NCI-H748 (cell line): ENCODE data around the gene ZNF217.
"Not testable (repeated sequence)": the region's sequence is repeated elsewhere in the genome, so short reads cannot be mapped to it uniquely, and the experiment has no call there.

ENCODE experiments used
- DNase-seq: peaks from one replicate; lab custom pipeline; 2025; ENCODE audit not compliant: unreplicated experiment; lab: John Stamatoyannopoulos, UW

ZNF217 gene

DNA sequence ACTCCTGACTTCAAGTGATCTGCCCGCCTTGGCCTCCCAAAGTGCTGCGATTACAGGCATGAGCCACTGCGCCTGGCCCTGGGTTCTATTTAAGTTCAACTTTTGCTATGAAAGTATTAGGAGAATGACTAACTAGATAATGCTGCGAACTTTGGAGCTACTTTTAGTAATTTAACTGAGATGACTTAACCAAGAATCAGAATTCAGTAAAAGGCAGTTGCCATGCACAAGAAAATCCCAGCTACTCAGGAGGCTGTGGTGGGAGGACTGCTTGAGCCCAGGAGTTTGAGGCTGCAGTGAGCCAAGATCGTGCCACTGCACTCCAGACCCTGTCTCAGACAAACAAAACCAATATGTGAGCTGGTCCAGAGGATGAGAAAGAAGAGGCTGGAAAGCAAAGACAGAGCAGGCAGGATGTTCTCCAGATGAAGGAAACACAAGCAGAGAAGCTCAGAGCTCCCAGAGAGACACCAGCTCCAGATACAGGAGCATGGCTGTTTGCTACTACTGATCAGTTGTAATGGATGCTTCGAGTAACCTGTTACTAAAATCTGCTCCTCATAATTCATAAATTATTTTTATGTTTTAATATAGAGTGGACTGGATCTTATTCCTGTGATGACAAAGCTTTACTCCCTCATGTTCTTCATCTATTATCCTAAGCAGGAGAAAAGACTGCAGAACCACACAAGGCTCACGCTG, 23.9 kb downstream of the ZNF217 start:
- DNase-seq: no peak

DNA sequence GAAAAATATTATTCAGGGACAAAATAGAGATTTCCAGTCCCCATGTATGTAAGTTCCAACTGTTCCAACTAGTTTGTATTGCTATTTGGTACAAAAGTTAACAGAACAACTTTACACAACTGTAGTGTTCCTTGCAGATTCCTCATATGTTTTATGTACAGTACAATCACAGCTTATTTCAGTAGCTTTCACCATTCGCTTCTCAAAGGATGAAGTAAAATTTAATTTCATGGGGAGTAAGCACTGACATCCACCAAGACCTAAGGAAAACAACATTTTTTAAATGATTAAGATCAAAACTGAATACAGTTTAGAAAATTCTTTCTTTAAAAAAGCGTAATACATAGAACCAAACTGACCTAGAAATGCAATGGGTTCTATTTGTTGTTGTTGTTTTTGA, 24.6 kb downstream of the ZNF217 start:
- no peak for DNase-seq

- no peak for DNase-seq
Observed at GRCh38 chr20:53568351-53568750, 25.3 kb downstream of the ZNF217 start.

- DNase-seq: no peak
Observed at GRCh38 chr20:53567379-53567917, 26.2 kb downstream of the ZNF217 start.

DNA sequence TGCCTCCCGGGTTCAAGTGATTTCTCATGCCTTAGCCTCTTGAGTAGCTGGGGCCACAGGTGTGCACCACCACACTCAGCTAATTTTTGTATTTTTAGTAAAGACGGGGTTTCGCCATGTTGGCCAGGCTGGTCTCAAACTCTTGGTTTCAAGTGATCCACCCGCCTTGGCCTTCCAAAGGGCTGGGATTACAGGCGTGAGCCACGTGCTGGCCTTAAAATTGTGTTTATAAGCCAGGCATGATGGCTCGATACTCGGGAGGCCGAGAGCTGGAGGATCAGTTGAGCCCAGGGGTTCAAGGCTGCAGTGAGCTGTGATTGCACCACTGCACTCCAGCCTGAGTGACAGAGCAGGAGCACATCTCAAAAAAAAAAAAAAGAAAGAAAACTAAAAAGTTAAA, 27.0 kb downstream of the ZNF217 start:
- not testable (repeated sequence) for DNase-seq

DNA sequence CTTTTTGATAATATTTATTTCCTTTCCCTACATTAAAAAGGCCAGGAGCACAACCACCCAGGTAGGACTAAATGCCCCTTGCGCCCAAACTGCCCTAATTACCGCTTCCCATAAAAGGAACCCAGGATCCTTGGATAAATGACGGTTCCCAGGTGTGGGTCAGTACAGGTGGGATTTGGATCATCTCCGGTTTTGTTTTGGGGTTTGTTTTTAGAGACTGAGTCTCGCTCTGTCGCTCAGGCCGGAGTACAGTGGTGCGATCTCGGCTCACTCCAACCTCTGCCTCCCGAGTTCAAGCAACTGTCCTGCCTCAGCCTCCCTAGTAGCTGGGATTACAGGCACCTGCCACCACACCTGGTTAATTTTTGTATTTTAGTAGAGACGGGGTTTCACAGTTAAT, 28.4 kb downstream of the ZNF217 start:
- no peak for DNase-seq

DNA sequence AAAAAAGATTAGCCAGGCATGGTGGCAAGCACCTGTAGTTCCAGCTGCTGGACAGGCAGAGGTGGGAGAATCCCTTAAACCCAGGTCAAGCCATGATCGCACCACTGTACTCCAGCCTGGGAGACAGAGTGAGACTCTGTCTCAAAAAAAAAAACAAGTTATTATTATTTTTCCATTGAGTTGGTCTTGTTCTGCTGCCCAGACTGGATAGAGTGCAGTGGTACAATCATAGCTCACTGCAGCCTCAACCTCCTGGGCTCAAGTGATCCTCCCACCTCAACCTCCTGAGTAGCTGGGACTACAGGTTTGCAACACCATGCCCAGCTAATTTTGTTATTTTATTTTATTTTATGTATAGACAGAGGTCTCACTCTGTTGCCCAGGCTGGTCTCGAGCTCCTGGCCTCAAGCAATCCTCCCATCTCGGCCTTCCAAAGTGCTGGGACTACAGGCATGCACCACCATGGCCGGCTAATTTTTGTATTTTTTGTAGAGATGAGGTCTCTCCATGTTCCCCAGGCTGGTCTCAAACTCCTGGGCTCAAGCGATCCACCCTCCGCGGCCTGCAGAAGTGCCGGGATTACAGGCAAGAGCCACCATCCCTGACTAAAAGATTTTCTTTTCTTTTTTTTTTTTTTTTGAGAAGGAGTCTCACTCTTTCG, 31.4 kb downstream of the ZNF217 start:
- not testable (repeated sequence) for DNase-seq

- no peak for DNase-seq
Observed at GRCh38 chr20:53561505-53561904, 32.1 kb downstream of the ZNF217 start.

DNA sequence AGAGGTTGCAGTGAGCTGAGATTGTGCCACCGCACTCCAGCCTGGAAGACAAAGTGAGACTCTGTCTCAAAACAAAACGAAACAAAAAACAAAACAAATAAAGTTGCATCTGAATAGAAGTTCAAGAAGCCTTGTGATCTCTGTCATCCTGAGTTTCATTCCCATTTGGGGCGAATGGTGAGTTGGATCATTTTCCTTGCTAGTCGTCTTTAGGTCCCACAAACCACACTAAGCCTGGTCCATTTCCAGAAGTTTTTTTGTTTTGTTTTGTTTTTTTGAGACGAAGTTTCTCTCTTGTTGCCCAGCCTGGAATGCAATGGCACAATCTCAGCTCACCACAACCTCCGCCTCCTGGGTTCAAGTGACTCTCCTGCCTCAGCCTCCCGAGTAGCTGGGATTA, 33.8 kb downstream of the ZNF217 start:
- DNase-seq: no peak

DNA sequence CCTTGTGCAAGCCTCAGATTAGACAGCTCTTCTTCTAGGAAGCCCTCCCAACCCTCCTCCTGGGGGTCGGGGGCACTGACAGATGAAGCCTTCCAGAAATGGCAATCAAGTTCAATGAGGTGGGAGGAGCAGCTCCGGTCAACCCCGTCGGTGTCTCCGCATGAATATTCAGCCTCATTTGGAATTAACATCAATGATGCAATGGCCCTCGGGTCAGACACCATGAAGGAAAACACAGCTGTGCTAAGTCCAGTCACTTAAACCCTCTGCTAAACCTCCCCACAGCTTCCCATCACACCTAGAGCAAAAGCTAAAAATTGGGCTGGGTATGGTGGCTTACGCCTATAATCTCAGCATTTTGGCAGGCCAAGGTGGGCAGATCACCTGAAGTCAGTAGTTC, 36.5 kb downstream of the ZNF217 start:
- DNase-seq: no peak

- no peak for DNase-seq
Observed at GRCh38 chr20:53556267-53556897, 37.3 kb downstream of the ZNF217 start.

GRCh38 chr20:53555816-53556215, 37.8 kb downstream of the ZNF217 start:
- DNase-seq: no peak

DNA sequence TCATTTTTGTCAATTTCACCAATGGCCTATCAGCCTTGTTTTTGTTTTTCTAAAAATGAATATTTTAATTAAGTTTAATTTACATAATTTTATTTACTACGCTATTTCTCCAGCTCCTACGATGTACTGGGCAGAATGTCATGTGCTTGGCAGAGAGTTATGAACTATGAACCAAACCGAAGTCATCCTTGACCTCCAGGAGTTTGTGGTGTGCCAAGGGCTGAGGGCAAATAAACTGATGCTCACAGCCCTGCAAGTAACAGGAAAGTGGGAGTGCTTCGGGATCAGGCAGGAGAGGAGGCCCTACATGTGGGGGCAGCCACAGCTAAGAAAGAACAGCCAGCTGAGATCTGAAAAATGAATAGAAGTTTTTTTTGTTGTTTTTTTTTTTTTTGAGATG, 38.6 kb downstream of the ZNF217 start:
- DNase-seq: no peak

- DNase-seq: not testable (repeated sequence)
Observed at GRCh38 chr20:53552572-53552893, 41.1 kb downstream of the ZNF217 start.

DNA sequence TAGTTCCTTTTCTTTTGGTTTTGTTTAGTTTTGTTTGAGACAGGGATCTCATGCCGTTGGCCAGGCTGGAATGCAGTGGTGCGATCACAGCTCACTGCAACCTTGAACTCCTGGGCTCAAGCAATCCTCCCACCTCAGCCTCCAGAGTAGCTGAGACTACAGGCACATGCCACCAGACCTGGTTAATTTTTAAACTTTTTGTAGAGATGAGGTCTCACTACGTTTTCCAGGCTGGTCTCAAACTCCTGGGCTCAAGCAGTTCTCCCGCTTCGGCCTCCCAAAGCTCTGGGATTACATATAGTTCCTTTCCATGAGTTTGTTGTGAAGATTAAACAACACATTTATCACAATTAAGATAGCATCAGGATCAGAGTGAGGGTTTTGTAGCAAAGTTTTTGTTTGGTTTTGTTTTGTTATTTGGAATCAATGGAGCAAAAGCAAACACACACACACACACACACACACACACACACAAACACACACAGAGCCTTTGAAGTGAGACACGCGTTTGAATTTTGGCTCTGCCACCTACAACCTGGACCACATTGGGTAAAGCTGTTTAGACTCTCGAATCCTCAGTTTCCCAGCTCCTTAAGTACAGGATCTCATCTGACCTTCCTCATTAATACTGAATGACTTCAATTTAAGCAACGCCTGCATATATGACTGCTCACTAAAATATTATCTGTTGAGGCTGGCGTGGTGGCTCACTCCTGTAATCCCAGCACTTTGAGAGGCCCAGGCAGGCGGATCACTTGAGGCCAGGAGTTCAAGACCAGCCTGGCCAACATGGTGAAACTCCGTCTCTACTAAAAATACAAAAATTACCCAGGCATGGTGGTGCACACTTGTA, 41.7 kb downstream of the ZNF217 start:
- DNase-seq: not testable (repeated sequence)

DNA sequence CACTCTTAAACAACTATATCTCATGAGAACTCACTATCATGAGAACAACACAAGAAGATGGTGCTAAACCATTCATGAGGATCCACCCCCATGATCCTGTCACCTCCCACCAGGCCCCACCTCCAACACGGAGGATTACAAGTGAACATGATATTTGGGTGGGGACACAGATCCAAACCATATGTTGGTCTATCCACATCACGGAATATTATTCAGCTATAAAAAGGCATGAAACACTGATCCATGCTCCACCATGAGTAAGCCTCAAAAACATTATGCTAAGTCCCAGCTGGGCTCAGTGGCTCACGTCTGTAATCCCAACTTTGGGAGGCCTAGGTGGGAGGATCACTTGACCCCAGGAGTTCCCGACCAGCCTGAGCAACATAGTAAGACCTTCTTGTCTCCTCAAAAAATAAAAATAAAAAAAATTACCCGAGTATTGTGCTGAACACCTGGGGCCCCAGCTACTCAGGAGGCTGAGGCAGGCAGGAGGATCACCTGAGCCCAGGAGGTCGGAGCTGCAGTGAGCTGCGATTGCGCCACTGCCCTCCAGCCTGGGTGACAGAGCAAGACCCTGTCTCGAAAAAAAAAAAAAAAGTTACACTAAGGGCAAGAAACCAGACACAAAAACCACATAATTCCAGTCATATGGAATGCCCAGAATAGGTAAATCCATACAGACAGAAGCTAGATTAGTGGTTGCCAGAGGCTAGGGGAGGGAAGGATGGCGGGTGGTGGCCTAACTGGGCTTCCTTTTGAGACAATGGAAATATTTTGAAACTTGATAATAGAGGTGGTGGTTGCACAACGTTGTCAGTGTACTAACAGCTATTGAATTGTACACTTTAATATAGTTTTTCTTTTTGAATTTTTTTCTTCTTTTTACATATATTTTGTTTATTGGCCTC, 43.1 kb downstream of the ZNF217 start:
- no peak for DNase-seq

DNA sequence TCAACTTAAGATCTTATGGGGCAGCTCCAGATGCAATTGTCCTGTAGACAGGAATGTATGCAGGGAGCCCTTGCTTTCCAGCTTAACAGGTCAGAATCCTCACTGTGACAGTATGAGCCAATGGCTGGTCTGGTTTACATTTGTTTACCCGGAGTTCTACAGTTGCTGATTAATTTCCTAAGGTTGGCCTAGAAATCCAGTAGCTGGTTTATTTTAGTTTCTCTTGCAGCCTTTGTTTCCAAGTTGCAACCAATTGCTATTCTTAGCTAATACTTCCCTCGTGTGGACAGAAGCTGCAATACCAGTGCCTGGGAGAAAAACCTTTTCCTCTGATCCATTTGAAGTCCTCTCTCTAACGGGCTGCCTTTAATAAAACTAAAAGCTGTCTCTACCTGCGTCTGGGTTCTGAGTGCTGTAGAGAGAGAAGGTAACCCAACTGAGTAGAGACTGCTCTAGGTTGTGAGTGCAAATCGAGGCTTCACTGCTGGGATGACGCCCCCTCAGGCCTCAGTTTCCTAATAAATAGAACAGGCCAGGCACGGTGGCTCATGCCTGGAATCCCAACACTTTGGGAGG, 45.9 kb downstream of the ZNF217 start:
- DNase-seq: peak; percentile 38

- no peak for DNase-seq
Observed at GRCh38 chr20:53539516-53539915, 54.1 kb downstream of the ZNF217 start.

GRCh38 chr20:53536382-53536781, 57.3 kb downstream of the ZNF217 start:
- not testable (repeated sequence) for DNase-seq

DNA sequence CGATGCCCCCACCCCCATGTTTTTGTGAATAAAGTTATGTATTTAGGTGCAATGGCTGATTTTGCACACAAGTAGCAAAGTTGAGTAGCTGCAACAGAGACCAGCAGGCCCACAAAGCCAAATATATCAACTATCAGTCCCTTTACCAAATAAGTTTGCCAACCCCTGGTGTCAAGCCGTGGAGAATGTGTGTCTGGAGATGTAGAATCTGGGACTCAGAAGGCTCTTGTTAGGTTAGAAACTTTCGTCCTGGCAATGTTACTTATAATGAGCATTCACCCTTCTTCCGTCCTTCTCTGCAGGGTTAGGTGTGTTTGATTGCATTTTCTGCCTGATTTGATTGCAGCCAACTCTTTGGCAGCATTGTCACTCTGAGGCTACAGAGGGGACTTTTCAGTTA, 57.8 kb downstream of the ZNF217 start:
- no peak for DNase-seq
